Measurements from ENCODE around the gene PTRH2.
"Not testable (repeated sequence)": the region's sequence is repeated elsewhere in the genome, so short reads cannot be mapped to it uniquely, and the experiment has no call there.

The PTRH2 gene

DNA sequence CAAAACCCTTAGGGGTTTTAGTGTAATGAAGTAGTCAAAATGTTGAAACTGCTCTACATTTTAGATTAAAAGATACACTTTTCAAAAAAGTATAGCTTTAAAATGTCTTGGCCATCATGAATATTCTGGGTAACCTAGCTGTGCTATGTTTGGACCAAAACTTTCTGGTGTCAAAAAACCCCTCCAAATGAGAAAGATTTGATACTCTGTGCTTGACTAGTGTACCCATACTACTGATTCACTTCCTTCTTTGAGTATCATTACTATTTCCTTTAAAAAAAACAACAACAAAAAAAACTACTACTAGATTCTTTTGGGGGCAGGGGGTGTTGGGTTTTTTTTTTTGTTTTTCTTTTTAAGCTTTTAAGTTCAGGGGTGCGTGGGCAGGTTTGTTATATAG lies 37.3 kb downstream of the PTRH2 start:
- peaks cover 88% of the 10 kb centered on the region for H3K36me3 Mint-ChIP-seq (ENCODE audit: low read depth)
- no peak overlapping the region for H3K4me3 Mint-ChIP-seq
- H3K27me3 Mint-ChIP-seq = no peaks in the 10 kb centered on the region

DNA sequence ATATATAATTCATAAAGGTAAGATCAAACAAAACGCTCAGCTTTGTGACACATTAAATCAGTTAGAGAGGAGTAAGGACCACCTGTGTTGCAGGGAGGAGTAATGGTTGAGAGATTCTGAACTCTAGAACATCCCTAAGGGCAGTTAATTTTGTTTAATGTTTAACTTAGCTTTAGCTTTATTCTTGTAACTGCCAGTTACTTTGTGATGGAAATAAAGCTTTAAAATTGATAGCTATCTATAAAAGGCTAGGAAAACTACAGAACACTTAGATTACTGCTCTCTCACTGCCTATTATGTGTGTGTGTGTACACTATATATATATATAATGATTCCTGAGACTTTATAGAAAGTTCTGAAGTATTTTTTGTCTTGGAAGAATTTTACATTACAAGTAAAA lies 37.8 kb downstream of the PTRH2 start:
- H3K27ac Mint-ChIP-seq = peak overlapping the region; percentile 86
- DNase-seq = no peak
- no peak overlapping the region for H3K4me3 Mint-ChIP-seq
- no peaks in the 10 kb centered on the region for H3K9me3 Mint-ChIP-seq
- peaks cover 88% of the 10 kb centered on the region for H3K36me3 Mint-ChIP-seq (ENCODE audit: low read depth)
- no peaks in the 10 kb centered on the region for H3K27me3 Mint-ChIP-seq
- peaks cover 43% of the 10 kb centered on the region for H3K4me1 Mint-ChIP-seq (ENCODE audit: low read depth)

More for the DNA sequence above, 37.3 kb downstream of the PTRH2 start:
- H3K9me3 Mint-ChIP-seq = no peaks in the 10 kb centered on the region
- H3K4me1 Mint-ChIP-seq (ENCODE audit: low read depth) = peaks cover 45% of the 10 kb centered on the region
- DNase-seq = no peak
- H3K27ac Mint-ChIP-seq = peak overlapping the region; percentile 86

DNA sequence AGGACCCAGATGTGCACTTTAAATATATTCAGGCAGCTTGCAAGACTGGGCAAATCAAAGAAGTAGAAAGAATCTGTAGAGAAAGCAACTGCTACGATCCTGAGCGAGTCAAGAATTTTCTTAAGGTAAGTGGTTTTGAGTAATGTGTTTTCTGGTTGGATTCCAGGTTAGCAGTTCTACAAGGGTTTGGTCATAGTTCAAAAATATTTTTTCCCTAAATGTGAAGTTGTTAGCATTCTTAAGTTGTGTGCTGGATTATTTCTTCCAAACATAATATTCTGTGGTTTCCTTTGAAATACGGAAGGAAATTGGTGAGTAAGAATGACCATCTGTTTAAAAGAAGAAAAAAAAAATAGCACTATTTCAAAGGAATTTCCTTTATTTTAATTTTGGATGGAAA lies 38.4 kb downstream of the PTRH2 start:
- Mint-ChIP-seq H3K36me3 (ENCODE audit: low read depth) (peaks cover 88% of the 10 kb centered on the region), H3K4me3 (no peak overlapping the region), H3K27me3 (no peaks in the 10 kb centered on the region), H3K9me3 (no peaks in the 10 kb centered on the region), H3K4me1 (ENCODE audit: low read depth) (peaks cover 43% of the 10 kb centered on the region), H3K27ac (peak overlapping the region; percentile 81)
- no peak for DNase-seq

DNA sequence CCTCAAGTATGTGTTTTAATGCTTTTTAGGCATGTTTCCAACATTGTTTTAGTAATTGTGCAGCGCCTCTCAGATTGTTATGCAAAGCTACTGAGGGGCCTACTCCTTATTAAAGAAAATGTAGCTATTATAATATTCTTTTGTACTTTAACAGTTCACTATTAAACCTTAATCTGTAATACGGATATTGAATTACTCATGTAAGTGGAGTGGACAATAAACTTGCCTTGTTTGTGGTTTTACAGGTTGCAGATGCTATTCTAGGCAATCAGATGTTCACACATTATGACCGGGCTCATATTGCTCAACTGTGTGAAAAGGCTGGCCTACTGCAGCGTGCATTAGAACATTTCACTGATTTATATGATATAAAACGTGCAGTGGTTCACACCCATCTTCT lies 41.0 kb downstream of the PTRH2 start:
- Mint-ChIP-seq H3K36me3 (ENCODE audit: low read depth) (peaks cover 95% of the 10 kb centered on the region), H3K27me3 (no peaks in the 10 kb centered on the region), H3K9me3 (no peaks in the 10 kb centered on the region), H3K4me1 (ENCODE audit: low read depth) (peaks cover 36% of the 10 kb centered on the region), H3K27ac (no peak overlapping the region), H3K4me3 (no peak overlapping the region)
- DNase-seq = no peak

GRCh38 chr17:59656624-59657023 lies 50.6 kb downstream of the PTRH2 start:
- H3K36me3 Mint-ChIP-seq (ENCODE audit: low read depth) = peaks cover 93% of the 10 kb centered on the region
- not testable (repeated sequence) for H3K4me1 Mint-ChIP-seq (ENCODE audit: low read depth); H3K9me3 Mint-ChIP-seq; DNase-seq; H3K27ac Mint-ChIP-seq; H3K4me3 Mint-ChIP-seq; H3K27me3 Mint-ChIP-seq

- Mint-ChIP-seq H3K36me3 (ENCODE audit: low read depth) (peaks cover 95% of the 10 kb centered on the region), H3K4me3 (no peak overlapping the region), H3K27ac (peak overlapping the region; percentile 0), H3K9me3 (no peaks in the 10 kb centered on the region), H3K27me3 (no peaks in the 10 kb centered on the region), H3K4me1 (ENCODE audit: low read depth) (peaks cover 46% of the 10 kb centered on the region)
- DNase-seq = no peak
Measured at GRCh38 chr17:59652119-59652518, 55.1 kb downstream of the PTRH2 start.

GRCh38 chr17:59651346-59651745 lies 55.9 kb downstream of the PTRH2 start:
- H3K27me3 Mint-ChIP-seq = no peaks in the 10 kb centered on the region
- H3K9me3 Mint-ChIP-seq = no peaks in the 10 kb centered on the region
- no peak overlapping the region for H3K4me3 Mint-ChIP-seq
- H3K4me1 Mint-ChIP-seq (ENCODE audit: low read depth) = peaks cover 49% of the 10 kb centered on the region
- no peak overlapping the region for H3K27ac Mint-ChIP-seq
- no peak for DNase-seq
- peaks cover 96% of the 10 kb centered on the region for H3K36me3 Mint-ChIP-seq (ENCODE audit: low read depth)

GRCh38 chr17:59650642-59651041 lies 56.6 kb downstream of the PTRH2 start:
- Mint-ChIP-seq H3K27ac (peak overlapping the region; percentile 24), H3K4me3 (no peak overlapping the region), H3K36me3 (ENCODE audit: low read depth) (peaks cover 98% of the 10 kb centered on the region), H3K9me3 (no peaks in the 10 kb centered on the region), H3K4me1 (ENCODE audit: low read depth) (peaks cover 49% of the 10 kb centered on the region), H3K27me3 (no peaks in the 10 kb centered on the region)
- DNase-seq = no peak

DNA sequence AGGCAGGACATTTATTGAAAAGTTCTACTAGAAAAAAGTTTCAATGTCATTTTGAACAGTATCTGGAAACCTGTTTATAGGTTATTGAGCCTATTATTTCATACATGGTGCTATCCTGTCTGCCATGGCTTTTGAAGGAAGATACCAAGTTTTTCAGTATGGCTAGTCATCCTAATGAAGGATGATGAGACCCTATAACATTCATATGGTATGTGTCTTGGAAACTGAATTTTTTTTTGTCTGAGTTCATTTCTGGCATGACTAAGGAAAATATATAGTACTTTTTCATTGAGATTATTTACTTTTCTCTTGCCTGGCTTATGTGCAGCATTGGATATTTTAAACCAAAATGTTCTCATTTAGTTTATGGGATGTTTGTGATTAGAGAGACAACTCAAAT lies 57.3 kb downstream of the PTRH2 start:
- Mint-ChIP-seq H3K36me3 (ENCODE audit: low read depth) (peaks cover 98% of the 10 kb centered on the region), H3K4me3 (no peak overlapping the region), H3K9me3 (no peaks in the 10 kb centered on the region), H3K27me3 (no peaks in the 10 kb centered on the region), H3K27ac (no peak overlapping the region), H3K4me1 (ENCODE audit: low read depth) (peaks cover 51% of the 10 kb centered on the region)
- DNase-seq = no peak
